ENCODE data around the gene SETDB2. TPM values are rescaled to one million over a fixed set of nuclear protein-coding genes. Genes with fewer than 3 reads are reported as not detected.

SETDB2 gene
- polyA plus RNA-seq, 1 donor (not counting 4 experiments of a cell fraction or from before 2014, with no cell fraction given): 5.6 TPM

DNA sequence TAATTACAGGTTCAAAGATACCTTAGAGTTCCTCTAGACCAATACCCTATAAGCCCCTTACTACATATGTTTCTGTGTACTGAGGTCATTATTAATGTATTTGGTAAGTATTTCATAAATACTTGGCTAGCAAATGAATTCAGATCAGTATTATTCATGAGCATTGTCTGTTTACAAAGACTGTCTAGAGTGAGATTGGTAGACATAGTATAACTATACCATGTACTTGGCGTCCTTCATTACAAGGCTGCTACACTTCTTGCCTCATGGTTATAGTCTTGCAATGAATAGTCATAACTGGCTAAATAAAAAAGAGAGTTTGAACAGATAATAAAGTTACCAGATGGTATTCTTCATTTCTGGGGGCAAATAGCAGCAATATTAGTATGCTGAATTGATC, 12.1 kb downstream of the SETDB2 start:
- Histone ChIP-seq H3K27ac (ENCODE audit: control insufficient read depth, insufficient read depth, low read length) (no peak overlapping the region), H3K27me3 (ENCODE audit: control insufficient read depth, extremely low read depth, insufficient read depth, low read length) (no peaks in the 10 kb centered on the region), H3K4me3 (ENCODE audit: control insufficient read depth in 2 of 3, extremely low read depth in 1 of 3, insufficient read depth in 2 of 3, low read depth in 1 of 3, low read length in 3 of 3) (no peak overlapping the region), H3K4me1 (ENCODE audit: control insufficient read depth, extremely low read depth, insufficient read depth, low read length) (no peaks in the 10 kb centered on the region), H4K20me1 (ENCODE audit: control insufficient read depth, extremely low read depth, insufficient read depth, low read length) (no peaks in the 10 kb centered on the region), H3K36me3 (ENCODE audit: control insufficient read depth in 2 of 2, extremely low read depth in 1 of 2, insufficient read depth in 2 of 2, low read length in 2 of 2) (no peaks in the 10 kb centered on the region), H3K9me3 (ENCODE audit: control insufficient read depth, low read depth, low read length) (no peaks in the 10 kb centered on the region), H2AFZ (ENCODE audit: control insufficient read depth, low read length) (no peak overlapping the region), H3K9ac (ENCODE audit: control insufficient read depth, extremely low read depth, insufficient read depth, low read length) (no peak overlapping the region), H3K4me2 (ENCODE audit: control insufficient read depth, extremely low read depth, insufficient read depth, low read depth, low read length) (no peak overlapping the region), H3K79me2 (ENCODE audit: control insufficient read depth, insufficient read depth, low read length) (no peaks in the 10 kb centered on the region), H3K9me1 (ENCODE audit: control insufficient read depth, extremely low read depth, insufficient read depth, low read length) (no peaks in the 10 kb centered on the region)
- TF ChIP-seq EZH2 (IDR thresholded peaks at IDR 0.05; ENCODE audit: low read length): no peak
- TF ChIP-seq, protein P1, sequence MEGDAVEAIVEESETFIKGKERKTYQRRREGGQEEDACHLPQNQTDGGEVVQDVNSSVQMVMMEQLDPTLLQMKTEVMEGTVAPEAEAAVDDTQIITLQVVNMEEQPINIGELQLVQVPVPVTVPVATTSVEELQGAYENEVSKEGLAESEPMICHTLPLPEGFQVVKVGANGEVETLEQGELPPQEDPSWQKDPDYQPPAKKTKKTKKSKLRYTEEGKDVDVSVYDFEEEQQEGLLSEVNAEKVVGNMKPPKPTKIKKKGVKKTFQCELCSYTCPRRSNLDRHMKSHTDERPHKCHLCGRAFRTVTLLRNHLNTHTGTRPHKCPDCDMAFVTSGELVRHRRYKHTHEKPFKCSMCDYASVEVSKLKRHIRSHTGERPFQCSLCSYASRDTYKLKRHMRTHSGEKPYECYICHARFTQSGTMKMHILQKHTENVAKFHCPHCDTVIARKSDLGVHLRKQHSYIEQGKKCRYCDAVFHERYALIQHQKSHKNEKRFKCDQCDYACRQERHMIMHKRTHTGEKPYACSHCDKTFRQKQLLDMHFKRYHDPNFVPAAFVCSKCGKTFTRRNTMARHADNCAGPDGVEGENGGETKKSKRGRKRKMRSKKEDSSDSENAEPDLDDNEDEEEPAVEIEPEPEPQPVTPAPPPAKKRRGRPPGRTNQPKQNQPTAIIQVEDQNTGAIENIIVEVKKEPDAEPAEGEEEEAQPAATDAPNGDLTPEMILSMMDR (optimal IDR thresholded peaks at IDR 0.05 in 1 of 3, IDR thresholded peaks at IDR 0.05 in 1 of 3, conservative IDR thresholded peaks at IDR 0.05 in 1 of 3; ENCODE audit: extremely low read depth in 1 of 3, insufficient read depth in 2 of 3, low read length in 3 of 3): no peak
- FAIRE-seq (no peak), DNase-seq (ENCODE audit: low read depth, low spot score) (no peak)
- dilution Hi-C loops (cut with MboI; ENCODE audit: extremely low pct_ligation_motif_present, low sequenced_read_pairs): no loop called here

- FAIRE-seq (no peak), DNase-seq (ENCODE audit: low read depth, low spot score) (no peak)
- H3K9ac ChIP-seq (ENCODE audit: control insufficient read depth, extremely low read depth, insufficient read depth, low read length): no peak overlapping the region
- H3K9me3 ChIP-seq (ENCODE audit: control insufficient read depth, low read depth, low read length): no peaks in the 10 kb centered on the region
- H3K9me1 ChIP-seq (ENCODE audit: control insufficient read depth, extremely low read depth, insufficient read depth, low read length): no peaks in the 10 kb centered on the region
- no peak overlapping the region for H3K4me2 ChIP-seq (ENCODE audit: control insufficient read depth, extremely low read depth, insufficient read depth, low read depth, low read length)
- H3K27ac ChIP-seq (ENCODE audit: control insufficient read depth, insufficient read depth, low read length): no peak overlapping the region
- no peaks in the 10 kb centered on the region for H3K79me2 ChIP-seq (ENCODE audit: control insufficient read depth, insufficient read depth, low read length)
- no peaks in the 10 kb centered on the region for H3K27me3 ChIP-seq (ENCODE audit: control insufficient read depth, extremely low read depth, insufficient read depth, low read length)
- no peaks in the 10 kb centered on the region for H3K4me1 ChIP-seq (ENCODE audit: control insufficient read depth, extremely low read depth, insufficient read depth, low read length)
- no peak overlapping the region for H2AFZ ChIP-seq (ENCODE audit: control insufficient read depth, low read length)
- peaks cover 0 to 3% of the 10 kb centered on the region in 2 experiments for H3K36me3 ChIP-seq (ENCODE audit: control insufficient read depth in 2 of 2, extremely low read depth in 1 of 2, insufficient read depth in 2 of 2, low read length in 2 of 2)
- H3K4me3 ChIP-seq (ENCODE audit: control insufficient read depth in 2 of 3, extremely low read depth in 1 of 3, insufficient read depth in 2 of 3, low read depth in 1 of 3, low read length in 3 of 3): no peak overlapping the region
- no peaks in the 10 kb centered on the region for H4K20me1 ChIP-seq (ENCODE audit: control insufficient read depth, extremely low read depth, insufficient read depth, low read length)
- dilution Hi-C loops (cut with MboI; ENCODE audit: extremely low pct_ligation_motif_present, low sequenced_read_pairs): no loop called here
- TF ChIP-seq, protein P1 (optimal IDR thresholded peaks at IDR 0.05 in 1 of 3, IDR thresholded peaks at IDR 0.05 in 1 of 3, conservative IDR thresholded peaks at IDR 0.05 in 1 of 3; ENCODE audit: extremely low read depth in 1 of 3, insufficient read depth in 2 of 3, low read length in 3 of 3): no peak
- TF ChIP-seq EZH2 (IDR thresholded peaks at IDR 0.05; ENCODE audit: low read length): no peak
These were observed 13.1 kb downstream of the SETDB2 start for GRCh38 chr13:49457221-49457620.

All from keratinocyte (primary cell).